ENCODE data around the gene ZNF330. TPM values are rescaled to one million over a fixed set of nuclear protein-coding genes. Genes with fewer than 3 reads are reported as not detected.

Gene ZNF330
- total RNA-seq, 1 donor from 2014 or later = 32.1 TPM

DNA sequence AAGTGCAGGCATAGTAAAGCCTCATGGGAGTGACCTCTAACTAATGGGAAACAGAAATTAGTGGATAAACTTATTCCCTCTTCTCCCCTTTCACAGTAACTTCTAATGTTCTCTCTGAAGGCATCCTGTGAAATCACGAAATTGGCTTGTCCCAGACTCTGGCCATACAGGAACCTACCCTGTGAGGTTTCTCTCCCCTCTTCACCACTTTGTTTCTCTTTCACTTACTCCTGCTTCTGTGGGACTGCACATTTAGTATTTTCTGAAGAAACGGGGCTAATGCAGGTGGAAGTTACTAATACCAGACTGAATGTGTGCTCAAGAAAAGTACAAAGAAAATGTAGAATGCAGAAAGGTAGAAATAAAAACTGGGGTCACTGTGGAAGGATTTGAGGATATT lies 20.0 kb downstream of the ZNF330 start:
- no peak overlapping the region for H3K4me3 Mint-ChIP-seq (ENCODE audit: unreplicated experiment)
- DNase-seq (ENCODE audit: low read depth) (no peak), FAIRE-seq (no peak)
- Histone ChIP-seq H3K79me2 (ENCODE audit: insufficient read depth, low read length) (no peaks in the 10 kb centered on the region), H3K4me1 (ENCODE audit: insufficient read depth, low read length) (no peaks in the 10 kb centered on the region), H2AFZ (ENCODE audit: low read depth, low read length) (no peak overlapping the region), H4K20me1 (ENCODE audit: insufficient read depth, low read length) (no peaks in the 10 kb centered on the region), H3K4me2 (ENCODE audit: low read length) (no peak overlapping the region), H3K27ac (ENCODE audit: low read depth, low read length) (no peak overlapping the region), H3K27me3 (ENCODE audit: insufficient read depth, low read length) (no peaks in the 10 kb centered on the region), H3K9me3 (ENCODE audit: insufficient read depth, low read depth, low read length) (no peaks in the 10 kb centered on the region), H3K36me3 (ENCODE audit: insufficient read depth, low read length) (no peaks in the 10 kb centered on the region), H3K9ac (ENCODE audit: low read length) (no peak overlapping the region), H3K4me3 (ENCODE audit: insufficient read depth, low read depth, low read length) (no peak overlapping the region)
- no peak overlapping the region for H3K27ac Mint-ChIP-seq (ENCODE audit: unreplicated experiment)
- H3K27me3 Mint-ChIP-seq (ENCODE audit: low read depth, unreplicated experiment) = no peaks in the 10 kb centered on the region
- no peaks in the 10 kb centered on the region for H3K9me3 Mint-ChIP-seq (ENCODE audit: unreplicated experiment)
- no peaks in the 10 kb centered on the region for H3K36me3 Mint-ChIP-seq (ENCODE audit: low read depth, unreplicated experiment)
- no peaks in the 10 kb centered on the region for H3K4me1 Mint-ChIP-seq (ENCODE audit: low read depth, unreplicated experiment)
- TF ChIP-seq, protein P1, sequence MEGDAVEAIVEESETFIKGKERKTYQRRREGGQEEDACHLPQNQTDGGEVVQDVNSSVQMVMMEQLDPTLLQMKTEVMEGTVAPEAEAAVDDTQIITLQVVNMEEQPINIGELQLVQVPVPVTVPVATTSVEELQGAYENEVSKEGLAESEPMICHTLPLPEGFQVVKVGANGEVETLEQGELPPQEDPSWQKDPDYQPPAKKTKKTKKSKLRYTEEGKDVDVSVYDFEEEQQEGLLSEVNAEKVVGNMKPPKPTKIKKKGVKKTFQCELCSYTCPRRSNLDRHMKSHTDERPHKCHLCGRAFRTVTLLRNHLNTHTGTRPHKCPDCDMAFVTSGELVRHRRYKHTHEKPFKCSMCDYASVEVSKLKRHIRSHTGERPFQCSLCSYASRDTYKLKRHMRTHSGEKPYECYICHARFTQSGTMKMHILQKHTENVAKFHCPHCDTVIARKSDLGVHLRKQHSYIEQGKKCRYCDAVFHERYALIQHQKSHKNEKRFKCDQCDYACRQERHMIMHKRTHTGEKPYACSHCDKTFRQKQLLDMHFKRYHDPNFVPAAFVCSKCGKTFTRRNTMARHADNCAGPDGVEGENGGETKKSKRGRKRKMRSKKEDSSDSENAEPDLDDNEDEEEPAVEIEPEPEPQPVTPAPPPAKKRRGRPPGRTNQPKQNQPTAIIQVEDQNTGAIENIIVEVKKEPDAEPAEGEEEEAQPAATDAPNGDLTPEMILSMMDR (IDR thresholded peaks at IDR 0.05; ENCODE audit: insufficient read depth, low read depth, low read length) = no peak
- TF ChIP-seq EZH2 (IDR thresholded peaks at IDR 0.05; ENCODE audit: insufficient read depth, low read length) = no peak

- no peaks in the 10 kb centered on the region for H3K36me3 Mint-ChIP-seq (ENCODE audit: low read depth, unreplicated experiment)
- Histone ChIP-seq H3K4me2 (ENCODE audit: low read length) (no peak overlapping the region), H3K79me2 (ENCODE audit: insufficient read depth, low read length) (no peaks in the 10 kb centered on the region), H4K20me1 (ENCODE audit: insufficient read depth, low read length) (no peaks in the 10 kb centered on the region), H3K36me3 (ENCODE audit: insufficient read depth, low read length) (no peaks in the 10 kb centered on the region), H2AFZ (ENCODE audit: low read depth, low read length) (no peak overlapping the region), H3K27me3 (ENCODE audit: insufficient read depth, low read length) (no peaks in the 10 kb centered on the region), H3K4me3 (ENCODE audit: insufficient read depth, low read depth, low read length) (no peak overlapping the region), H3K9ac (ENCODE audit: low read length) (no peak overlapping the region), H3K27ac (ENCODE audit: low read depth, low read length) (no peak overlapping the region), H3K9me3 (ENCODE audit: insufficient read depth, low read depth, low read length) (no peaks in the 10 kb centered on the region), H3K4me1 (ENCODE audit: insufficient read depth, low read length) (peaks cover 7% of the 10 kb centered on the region)
- H3K27me3 Mint-ChIP-seq (ENCODE audit: low read depth, unreplicated experiment) = no peaks in the 10 kb centered on the region
- FAIRE-seq (peak; percentile 49), DNase-seq (ENCODE audit: low read depth) (no peak)
- H3K27ac Mint-ChIP-seq (ENCODE audit: unreplicated experiment) = no peak overlapping the region
- H3K4me3 Mint-ChIP-seq (ENCODE audit: unreplicated experiment) = no peak overlapping the region
- TF ChIP-seq, protein P1 (IDR thresholded peaks at IDR 0.05; ENCODE audit: insufficient read depth, low read depth, low read length) = no peak
- H3K4me1 Mint-ChIP-seq (ENCODE audit: low read depth, unreplicated experiment) = peaks cover 4% of the 10 kb centered on the region
- H3K9me3 Mint-ChIP-seq (ENCODE audit: unreplicated experiment) = no peaks in the 10 kb centered on the region
These were observed 21.3 kb downstream of the ZNF330 start for GRCh38 chr4:141241986-141242385.

GRCh38 chr4:141244419-141244818 lies 23.7 kb downstream of the ZNF330 start:
- Mint-ChIP-seq H3K4me3 (ENCODE audit: unreplicated experiment) (no peak overlapping the region), H3K27me3 (ENCODE audit: low read depth, unreplicated experiment) (no peaks in the 10 kb centered on the region), H3K36me3 (ENCODE audit: low read depth, unreplicated experiment) (no peaks in the 10 kb centered on the region), H3K4me1 (ENCODE audit: low read depth, unreplicated experiment) (peaks cover 10% of the 10 kb centered on the region), H3K9me3 (ENCODE audit: unreplicated experiment) (no peaks in the 10 kb centered on the region), H3K27ac (ENCODE audit: unreplicated experiment) (no peak overlapping the region)
- Histone ChIP-seq H3K27ac (ENCODE audit: low read depth, low read length) (no peak overlapping the region), H4K20me1 (ENCODE audit: insufficient read depth, low read length) (no peaks in the 10 kb centered on the region), H3K9me3 (ENCODE audit: insufficient read depth, low read depth, low read length) (no peaks in the 10 kb centered on the region), H3K4me3 (ENCODE audit: insufficient read depth, low read depth, low read length) (no peak overlapping the region), H3K4me1 (ENCODE audit: insufficient read depth, low read length) (peaks cover 7% of the 10 kb centered on the region), H3K27me3 (ENCODE audit: insufficient read depth, low read length) (no peaks in the 10 kb centered on the region), H3K79me2 (ENCODE audit: insufficient read depth, low read length) (no peaks in the 10 kb centered on the region), H3K4me2 (ENCODE audit: low read length) (no peak overlapping the region), H2AFZ (ENCODE audit: low read depth, low read length) (no peak overlapping the region), H3K36me3 (ENCODE audit: insufficient read depth, low read length) (no peaks in the 10 kb centered on the region), H3K9ac (ENCODE audit: low read length) (no peak overlapping the region)
- FAIRE-seq (no peak), DNase-seq (ENCODE audit: low read depth) (no peak)
- TF ChIP-seq, protein P1 (IDR thresholded peaks at IDR 0.05; ENCODE audit: insufficient read depth, low read depth, low read length) = no peak
- no peak for TF ChIP-seq EZH2 (IDR thresholded peaks at IDR 0.05; ENCODE audit: insufficient read depth, low read length)

Measured in astrocyte (in vitro differentiated cells and primary cell).